MCF 10A (cell line): ENCODE results near the gene GPR18. TPM values are rescaled to one million over a fixed set of nuclear protein-coding genes. Genes with fewer than 3 reads are reported as not detected.

Experiments used
- BruUV-seq: library from RNA; stranded (reverse); fragments of 400-500 nt; replicated peaks from 2 replicates; lab custom pipeline; 2021; lab: Mats Ljungman, UMichigan
- CTCF ChIA-PET: fragments of 300-600 bp; sonication (Branson Sonifier 250); formaldehyde crosslinking; extraction: SDS; loops from one replicate; lab custom pipeline; 2021; ENCODE audit warnings: antibody characterized with exemption, inconsistent platforms; lab: Yijun Ruan, JAX
- POLR2A ChIA-PET: fragments of 300-600, 350-650 bp; sonication (Branson Sonifier 250); formaldehyde crosslinking; extraction: SDS; loops from one replicate; lab custom pipeline; 2020; ENCODE audit warnings: antibody characterized with exemption, inconsistent platforms; lab: Yijun Ruan, JAX
- DNase-seq: peaks from one replicate; pipeline ENCODE4 v3.0.0-alpha.2; 2018; ENCODE audit not compliant: unreplicated experiment
- H3K27ac Mint-ChIP-seq: one replicate; pipeline ENCODE4 v1.8.0; 2022; ENCODE audit warnings: mild to moderate bottlenecking, low read depth, mixed read lengths; ENCODE audit not compliant: unreplicated experiment
- H3K27me3 Mint-ChIP-seq: one replicate; pipeline ENCODE4 v1.8.0; 2022; ENCODE audit warnings: mixed read lengths; ENCODE audit not compliant: insufficient read depth, unreplicated experiment
- H3K36me3 Mint-ChIP-seq: one replicate; pipeline ENCODE4 v1.8.0; 2022; ENCODE audit warnings: mild to moderate bottlenecking, moderate library complexity, mixed read lengths; ENCODE audit not compliant: insufficient read depth, unreplicated experiment
- H3K4me1 Mint-ChIP-seq: one replicate; pipeline ENCODE4 v1.8.0; 2022; ENCODE audit warnings: mixed read lengths; ENCODE audit not compliant: insufficient read depth, unreplicated experiment
- H3K4me3 Mint-ChIP-seq: one replicate; pipeline ENCODE4 v1.8.0; 2022; ENCODE audit warnings: mild to moderate bottlenecking, moderate library complexity, mixed read lengths; ENCODE audit not compliant: unreplicated experiment
- H3K9me3 Mint-ChIP-seq: one replicate; pipeline ENCODE4 v1.8.0; 2022; ENCODE audit warnings: mixed read lengths; ENCODE audit not compliant: unreplicated experiment
- intact Hi-C: fragments of 100-400 bp; cut with micrococcal nuclease; formaldehyde crosslinking; loops from 2 replicates; pipeline ENCODE4 v1.14.1; 2022
- total RNA-seq: library from RNA; stranded (reverse); gene quantifications from 2 replicates; pipeline ENCODE4 v1.2.3, GENCODE V29; 2022
- TF ChIP-seq, protein P1 (sequence below): fragments of 200-600 bp; IDR thresholded peaks from one replicate; pipeline ENCODE4 v1.8.0; 2022; ENCODE audit warnings: antibody characterized with exemption, mild to moderate bottlenecking; ENCODE audit not compliant: unreplicated experiment

GPR18 gene
- total RNA-seq, 1 experiment from 2014 or later: not detected

DNA sequence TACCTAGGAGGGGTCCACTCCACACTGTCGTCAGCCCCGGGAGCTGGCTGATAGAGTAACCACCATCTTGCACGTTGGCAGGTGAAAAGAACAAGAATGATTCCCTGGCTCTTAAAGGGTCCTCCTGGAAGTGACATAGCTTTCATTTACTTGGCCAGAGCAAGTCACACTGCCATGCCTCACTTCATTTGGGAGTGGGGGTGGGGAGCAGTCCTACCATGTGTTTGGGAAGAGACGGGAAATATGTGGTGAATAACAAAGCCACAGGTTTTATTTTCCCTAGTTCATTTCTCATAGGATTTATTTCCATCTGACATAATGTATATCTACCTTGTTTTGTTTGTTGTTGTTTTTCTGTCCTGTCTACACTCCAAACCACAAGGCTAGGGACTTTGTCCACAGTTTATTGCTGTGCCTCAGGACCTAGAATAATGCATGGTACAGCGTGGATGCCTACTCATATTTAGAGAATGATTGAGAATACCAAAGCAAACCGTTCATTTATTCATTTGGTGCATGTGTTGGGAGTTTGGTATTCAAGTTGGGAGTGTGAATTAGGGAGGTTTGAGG is 30.8 kb downstream of the GPR18 start:
- POLR2A ChIA-PET: interaction anchor here (0.7 to 1.0 kb wide), 3 partner anchors 21 to 756 kb away, joined by 3 to 8 read pairs (median 3); partner anchors contain the start of gene UBAC2
- DNase-seq: no peak
- H3K4me3 Mint-ChIP-seq: no peak overlapping the region

DNA sequence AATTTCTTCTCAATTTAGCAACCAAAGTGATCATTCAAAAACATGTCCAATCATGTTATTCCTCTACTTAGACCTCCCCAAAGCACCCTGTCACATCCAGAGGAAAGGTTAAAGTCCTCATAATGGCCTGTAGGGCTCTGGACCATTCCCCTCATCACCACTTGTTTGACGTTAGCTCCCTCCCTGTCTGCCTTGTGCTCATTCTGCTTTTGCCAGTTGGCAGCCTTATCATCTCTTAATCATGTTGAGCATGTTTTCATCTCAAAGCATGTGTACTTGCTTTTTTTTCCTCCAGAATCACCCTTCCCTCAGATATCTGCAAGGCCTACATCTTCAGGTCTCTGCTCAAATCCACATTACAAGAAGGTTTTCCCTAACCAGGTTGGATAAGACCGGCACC is 31.7 kb downstream of the GPR18 start:
- TF ChIP-seq, protein P1, sequence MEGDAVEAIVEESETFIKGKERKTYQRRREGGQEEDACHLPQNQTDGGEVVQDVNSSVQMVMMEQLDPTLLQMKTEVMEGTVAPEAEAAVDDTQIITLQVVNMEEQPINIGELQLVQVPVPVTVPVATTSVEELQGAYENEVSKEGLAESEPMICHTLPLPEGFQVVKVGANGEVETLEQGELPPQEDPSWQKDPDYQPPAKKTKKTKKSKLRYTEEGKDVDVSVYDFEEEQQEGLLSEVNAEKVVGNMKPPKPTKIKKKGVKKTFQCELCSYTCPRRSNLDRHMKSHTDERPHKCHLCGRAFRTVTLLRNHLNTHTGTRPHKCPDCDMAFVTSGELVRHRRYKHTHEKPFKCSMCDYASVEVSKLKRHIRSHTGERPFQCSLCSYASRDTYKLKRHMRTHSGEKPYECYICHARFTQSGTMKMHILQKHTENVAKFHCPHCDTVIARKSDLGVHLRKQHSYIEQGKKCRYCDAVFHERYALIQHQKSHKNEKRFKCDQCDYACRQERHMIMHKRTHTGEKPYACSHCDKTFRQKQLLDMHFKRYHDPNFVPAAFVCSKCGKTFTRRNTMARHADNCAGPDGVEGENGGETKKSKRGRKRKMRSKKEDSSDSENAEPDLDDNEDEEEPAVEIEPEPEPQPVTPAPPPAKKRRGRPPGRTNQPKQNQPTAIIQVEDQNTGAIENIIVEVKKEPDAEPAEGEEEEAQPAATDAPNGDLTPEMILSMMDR: no peak
- BruUV-seq: no TSS peak
- H3K27ac Mint-ChIP-seq: peak overlapping the region; percentile 66
- H3K9me3 Mint-ChIP-seq: no peaks in the 10 kb centered on the region
- no peak for DNase-seq
- intact Hi-C loops: no loop called here
- H3K4me1 Mint-ChIP-seq: peaks cover 36% of the 10 kb centered on the region
- no peak overlapping the region for H3K4me3 Mint-ChIP-seq
- H3K36me3 Mint-ChIP-seq: peaks cover 20% of the 10 kb centered on the region
- CTCF ChIA-PET: no interaction called here
- POLR2A ChIA-PET: interaction anchor here (0.6 to 1.5 kb wide), 2 partner anchors 24 to 37 kb away, joined by 3 read pairs; no protein-coding TSS in a partner anchor
- no peaks in the 10 kb centered on the region for H3K27me3 Mint-ChIP-seq

More for the DNA sequence above, 30.8 kb downstream of the GPR18 start:
- Mint-ChIP-seq H3K4me1 (peaks cover 36% of the 10 kb centered on the region), H3K27ac (no peak overlapping the region), H3K27me3 (no peaks in the 10 kb centered on the region), H3K9me3 (no peaks in the 10 kb centered on the region), H3K36me3 (peaks cover 27% of the 10 kb centered on the region)
- CTCF ChIA-PET: interaction anchor here (0.6 to 1.3 kb wide), 4 partner anchors 9 to 38 kb away, joined by 3 to 4 read pairs (median 4); no protein-coding TSS in a partner anchor
- TF ChIP-seq, protein P1: no peak
- BruUV-seq: no TSS peak
- intact Hi-C loops: no loop called here

DNA sequence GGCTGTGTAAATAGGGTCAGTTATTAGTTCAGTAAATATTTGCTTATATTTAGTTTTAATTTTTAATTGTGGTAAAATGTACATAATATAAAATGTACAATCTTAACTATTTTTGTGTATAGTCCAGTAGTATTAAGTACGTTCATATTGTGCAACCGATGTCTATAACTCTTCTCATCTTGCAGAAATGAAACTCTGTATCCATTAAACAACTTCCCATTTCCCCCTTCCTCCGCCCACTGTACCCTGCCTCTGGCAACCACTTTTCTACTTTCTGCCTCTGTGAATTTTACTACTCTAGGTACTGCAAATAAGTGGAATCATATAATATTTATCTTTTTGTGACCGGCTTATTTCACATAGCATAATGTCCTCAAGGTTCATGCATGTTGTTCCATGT is 33.1 kb downstream of the GPR18 start:
- ChIA-PET POLR2A (interaction anchor here (1.5 kb wide), 1 partner anchor 22 kb away, joined by 3 read pairs; no protein-coding TSS in a partner anchor), CTCF (no interaction called here)
- DNase-seq: no peak
- no peaks in the 10 kb centered on the region for H3K9me3 Mint-ChIP-seq
- H3K27me3 Mint-ChIP-seq: no peaks in the 10 kb centered on the region
- peaks cover 36% of the 10 kb centered on the region for H3K4me1 Mint-ChIP-seq
- TF ChIP-seq, protein P1: no peak
- no peak overlapping the region for H3K4me3 Mint-ChIP-seq
- intact Hi-C loops: no loop called here
- no peak overlapping the region for H3K27ac Mint-ChIP-seq
- peaks cover 16% of the 10 kb centered on the region for H3K36me3 Mint-ChIP-seq
- no TSS peak for BruUV-seq

DNA sequence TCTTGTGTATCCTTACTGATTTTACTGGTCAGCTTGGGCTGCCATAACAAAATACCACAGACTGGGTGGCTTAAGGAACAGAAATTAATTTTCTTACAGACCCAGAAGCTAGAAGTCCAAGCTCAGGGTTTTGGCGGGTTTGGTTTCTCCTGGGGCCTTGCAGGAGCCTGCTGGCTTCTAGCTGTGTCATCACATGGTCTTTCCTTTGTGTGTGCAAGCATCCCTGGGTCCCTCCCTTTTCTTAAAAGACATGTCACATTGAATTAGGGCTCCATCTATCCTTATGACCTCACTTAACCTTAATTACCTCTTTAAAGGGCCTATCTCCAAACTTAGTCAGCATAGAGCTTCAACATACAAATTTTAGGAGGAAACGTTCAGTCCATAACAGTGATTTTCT is 34.2 kb downstream of the GPR18 start:
- peaks cover 16% of the 10 kb centered on the region for H3K36me3 Mint-ChIP-seq
- ChIA-PET CTCF (interaction anchor here (0.5 to 0.6 kb wide), 3 partner anchors 110 to 396 kb away, joined by 3 to 4 read pairs (median 3); no protein-coding TSS in a partner anchor), POLR2A (interaction anchor here (0.5 to 1.1 kb wide), 4 partner anchors 10 to 54 kb away, joined by 3 to 5 read pairs (median 4); partner anchors contain the start of gene UBAC2)
- H3K9me3 Mint-ChIP-seq: no peaks in the 10 kb centered on the region
- peaks cover 31% of the 10 kb centered on the region for H3K4me1 Mint-ChIP-seq
- no peak overlapping the region for H3K27ac Mint-ChIP-seq
- no peak overlapping the region for H3K4me3 Mint-ChIP-seq
- no TSS peak for BruUV-seq
- intact Hi-C loops: no loop called here
- TF ChIP-seq, protein P1: no peak
- H3K27me3 Mint-ChIP-seq: no peaks in the 10 kb centered on the region
- DNase-seq: no peak
